ENCODE measurements around the gene NOX3.
"Not testable (repeated sequence)": the region's sequence is repeated elsewhere in the genome, so short reads cannot be mapped to it uniquely, and the experiment has no call there.

The NOX3 gene

GRCh38 chr6:155466539-155466938, 10.9 kb upstream of the NOX3 start:
- DNase-seq (ENCODE audit: low read depth): no peak

DNA sequence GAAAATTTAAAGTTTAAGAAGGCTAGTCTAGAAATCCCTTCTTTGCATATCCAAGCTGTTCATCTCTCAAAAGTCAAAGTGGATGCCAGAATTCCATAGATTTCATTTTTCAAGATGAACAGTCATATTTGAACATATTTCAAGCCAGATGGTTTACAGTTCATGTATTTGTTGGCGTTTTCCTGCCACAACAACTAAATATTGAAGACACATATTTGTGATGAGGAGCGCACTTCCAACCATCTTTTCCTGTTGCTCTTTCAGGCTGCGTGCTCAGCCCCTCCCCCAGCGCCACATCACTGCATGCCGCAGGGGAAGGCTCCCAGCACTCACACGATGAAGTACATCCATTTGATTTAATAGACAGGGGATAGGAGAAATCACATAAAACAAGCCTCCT, 5.9 kb upstream of the NOX3 start:
- no peak for DNase-seq (ENCODE audit: low read depth)

GRCh38 chr6:155454471-155454870, 1.2 kb downstream of the NOX3 start:
- no peak for DNase-seq (ENCODE audit: low read depth)

GRCh38 chr6:155454008-155454407, 1.6 kb downstream of the NOX3 start:
- DNase-seq (ENCODE audit: low read depth): no peak

- DNase-seq (ENCODE audit: low read depth): no peak
Observed at GRCh38 chr6:155452576-155452975, 3.1 kb downstream of the NOX3 start.

- not testable (repeated sequence) for DNase-seq (ENCODE audit: low read depth)
Observed at GRCh38 chr6:155451530-155451929, 4.1 kb downstream of the NOX3 start.

- DNase-seq (ENCODE audit: low read depth): no peak
Observed at GRCh38 chr6:155450240-155450581, 5.4 kb downstream of the NOX3 start.

DNA sequence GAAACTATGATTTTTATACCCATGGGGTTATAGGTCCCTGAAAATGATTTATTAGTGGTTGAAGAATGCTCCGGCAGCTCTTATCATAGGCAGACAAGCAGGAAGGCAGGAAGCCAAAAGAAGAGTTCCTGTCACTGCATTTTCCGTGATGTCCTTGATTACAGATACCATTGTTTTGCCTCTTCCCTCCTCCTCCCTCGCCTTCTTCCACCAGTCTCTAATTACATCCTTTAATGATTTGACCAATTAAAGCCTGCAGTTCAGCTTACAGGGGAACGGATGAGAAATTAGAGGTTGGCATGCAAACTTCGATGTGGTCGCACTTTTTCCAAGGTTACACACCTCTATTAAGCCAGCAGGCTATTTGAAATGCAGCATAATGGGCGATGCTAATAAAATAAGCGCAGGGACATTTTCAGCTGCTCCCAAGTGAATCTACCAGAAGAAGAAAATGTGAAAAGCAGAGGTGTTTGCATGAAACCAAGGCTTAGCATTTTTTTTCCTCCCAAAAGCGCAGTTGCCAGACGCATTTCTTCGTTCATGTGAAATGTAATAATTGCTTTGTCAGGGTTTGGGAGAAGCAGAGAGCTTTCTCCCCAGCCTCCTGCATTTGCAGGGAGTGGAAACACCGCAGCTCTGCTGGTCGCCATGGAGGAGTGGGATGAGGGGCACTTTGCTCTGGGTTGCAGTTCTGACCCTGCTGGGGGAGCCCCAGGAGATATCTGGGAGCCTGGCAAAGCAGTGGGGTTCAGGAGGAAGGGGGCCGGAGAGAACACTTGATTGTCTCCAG, 6.0 kb downstream of the NOX3 start:
- no peak for DNase-seq (ENCODE audit: low read depth)

- no peak for DNase-seq (ENCODE audit: low read depth)
Observed at GRCh38 chr6:155448668-155449449, 6.8 kb downstream of the NOX3 start.

DNA sequence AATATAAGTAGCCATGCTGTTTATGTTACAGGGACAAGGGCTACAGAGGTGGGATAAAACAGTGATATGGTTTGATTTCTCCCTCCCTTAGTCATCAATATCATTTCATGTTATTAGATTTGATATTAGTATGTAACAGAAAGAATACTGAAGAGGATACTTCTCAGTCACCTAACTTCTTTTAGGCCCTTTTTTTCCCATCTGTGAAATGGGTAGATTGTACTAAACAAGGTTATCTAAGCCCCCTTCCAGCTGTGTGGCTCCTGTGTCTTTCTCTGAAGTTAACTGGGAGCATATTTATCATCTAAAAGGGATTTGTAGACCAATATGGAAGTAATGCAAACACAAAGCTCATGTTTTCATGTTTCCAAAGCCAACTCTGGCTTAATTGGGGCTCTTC, 7.7 kb downstream of the NOX3 start:
- no peak for DNase-seq (ENCODE audit: low read depth)

DNA sequence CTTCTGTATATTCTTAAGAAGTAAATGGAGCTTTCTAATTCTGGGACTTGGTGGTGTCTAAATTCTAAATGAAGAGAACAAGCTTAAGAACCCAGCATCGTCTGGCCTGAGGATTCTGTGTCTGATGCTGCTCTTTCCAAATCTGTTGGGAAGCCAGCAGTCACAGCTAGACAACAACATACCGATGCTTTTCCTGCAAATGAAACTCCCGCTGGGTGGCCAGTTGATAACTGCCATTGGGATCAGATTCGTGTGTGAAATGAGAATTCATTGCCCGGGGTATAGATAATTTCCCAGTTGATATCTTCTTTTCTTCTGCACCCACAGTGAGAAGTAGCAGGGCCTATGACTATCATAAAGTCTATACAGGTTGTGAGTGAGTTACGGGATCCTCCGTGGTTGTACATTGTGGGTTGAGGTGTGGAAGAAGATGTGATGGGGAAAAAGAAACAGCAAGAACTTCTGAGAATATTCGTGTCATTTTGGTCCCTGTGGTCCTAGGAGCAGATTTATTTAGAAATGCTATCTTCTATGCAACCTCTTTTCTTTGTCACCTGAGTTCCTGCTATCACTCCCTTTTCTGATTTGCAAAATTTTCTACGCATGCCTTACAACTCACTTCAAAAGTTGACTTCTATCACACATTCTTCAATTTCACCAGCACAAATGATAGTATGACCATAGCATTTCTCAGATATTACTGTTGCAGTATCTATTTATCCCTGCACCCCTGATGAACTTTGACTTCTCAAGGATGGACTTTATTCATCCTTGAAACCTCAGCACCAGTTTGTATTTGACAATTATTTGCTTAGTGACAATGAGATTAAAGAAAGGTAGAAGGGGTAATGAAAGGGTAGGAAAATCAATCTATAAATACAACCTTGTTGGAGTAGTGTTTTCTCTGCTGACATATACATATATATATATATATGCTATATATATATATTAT, 10.4 kb downstream of the NOX3 start:
- no peak for DNase-seq (ENCODE audit: low read depth)

GRCh38 chr6:155444120-155444917, 11.3 kb downstream of the NOX3 start:
- no peak for DNase-seq (ENCODE audit: low read depth)

GRCh38 chr6:155443168-155443567, 12.5 kb downstream of the NOX3 start:
- DNase-seq (ENCODE audit: low read depth): no peak

DNA sequence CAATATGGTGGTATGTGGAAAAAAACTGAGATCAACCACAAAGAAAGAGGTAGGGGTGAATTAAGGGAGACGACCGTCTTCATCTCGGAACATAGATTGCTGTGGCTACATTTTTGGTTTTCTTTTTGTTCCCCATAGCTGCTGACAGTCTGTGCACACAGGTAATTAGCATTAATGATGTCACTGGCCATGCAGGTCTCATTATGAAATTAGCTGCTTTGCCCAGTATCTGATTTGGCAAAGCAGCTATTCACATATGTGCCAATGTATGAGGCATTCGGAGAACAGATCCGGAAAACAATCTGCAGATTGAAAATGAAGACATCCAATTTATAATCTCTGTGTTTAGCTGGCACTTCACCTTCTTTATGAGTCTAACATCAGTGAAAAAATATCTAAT, 13.1 kb downstream of the NOX3 start:
- DNase-seq (ENCODE audit: low read depth): no peak

- no peak for DNase-seq (ENCODE audit: low read depth)
Observed at GRCh38 chr6:155441112-155441465, 14.6 kb downstream of the NOX3 start.

- DNase-seq (ENCODE audit: low read depth): no peak
Observed at GRCh38 chr6:155440398-155441111, 15.1 kb downstream of the NOX3 start.

DNA sequence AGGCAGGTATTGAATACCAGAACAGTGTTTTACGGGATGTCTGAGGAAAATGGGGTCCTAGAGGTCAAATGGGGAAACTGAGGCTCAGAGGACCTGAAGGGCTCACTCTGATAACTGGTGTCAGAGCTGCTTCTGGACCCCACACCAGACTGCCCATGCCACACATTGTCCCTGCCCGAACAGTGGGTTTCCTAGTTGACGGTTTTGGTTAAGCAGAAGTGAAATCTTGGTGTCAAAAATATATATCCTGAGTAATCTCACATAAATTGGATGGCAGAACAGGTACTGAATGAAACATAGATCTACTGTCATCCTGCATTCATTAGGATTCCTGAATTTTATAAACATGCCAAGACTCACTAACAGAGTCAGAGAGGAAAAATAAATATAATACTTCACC, 16.3 kb downstream of the NOX3 start:
- no peak for DNase-seq (ENCODE audit: low read depth)

DNA sequence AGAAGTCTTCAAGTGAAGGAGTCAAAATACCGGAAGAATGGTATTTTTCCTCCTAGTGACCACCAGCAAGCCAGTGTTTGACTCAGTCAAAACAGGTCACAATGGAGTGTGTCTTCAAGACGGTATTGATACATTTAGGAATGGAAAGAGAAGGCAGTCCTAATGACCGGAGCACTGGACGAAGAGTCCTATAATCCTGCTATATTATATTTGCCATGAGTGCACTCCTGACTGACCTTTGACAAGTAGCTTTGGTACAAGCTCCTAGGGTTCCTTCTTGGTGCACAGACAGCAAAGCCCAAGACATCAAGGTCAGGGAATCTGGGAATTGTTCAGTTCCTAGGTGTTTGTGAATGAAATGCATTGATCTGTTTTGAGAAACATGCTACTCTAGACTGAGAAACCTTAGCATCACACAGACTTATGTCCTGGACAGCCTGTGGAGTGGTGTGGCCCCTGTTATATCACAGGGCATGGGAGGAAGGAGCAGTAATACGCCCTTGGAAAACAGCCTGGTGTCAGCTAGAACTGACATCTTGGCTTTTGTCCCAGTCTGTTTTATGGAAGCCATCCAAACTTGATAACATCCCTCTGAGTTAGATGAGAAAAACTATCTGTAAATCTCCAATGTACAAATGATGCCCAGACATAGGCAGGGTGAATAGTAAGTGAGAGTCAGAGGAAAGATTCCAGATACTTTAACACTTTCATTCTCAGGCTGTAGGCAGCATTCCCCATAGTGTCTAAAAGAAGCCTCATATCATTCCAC, 18.5 kb downstream of the NOX3 start:
- DNase-seq (ENCODE audit: low read depth): no peak

DNA sequence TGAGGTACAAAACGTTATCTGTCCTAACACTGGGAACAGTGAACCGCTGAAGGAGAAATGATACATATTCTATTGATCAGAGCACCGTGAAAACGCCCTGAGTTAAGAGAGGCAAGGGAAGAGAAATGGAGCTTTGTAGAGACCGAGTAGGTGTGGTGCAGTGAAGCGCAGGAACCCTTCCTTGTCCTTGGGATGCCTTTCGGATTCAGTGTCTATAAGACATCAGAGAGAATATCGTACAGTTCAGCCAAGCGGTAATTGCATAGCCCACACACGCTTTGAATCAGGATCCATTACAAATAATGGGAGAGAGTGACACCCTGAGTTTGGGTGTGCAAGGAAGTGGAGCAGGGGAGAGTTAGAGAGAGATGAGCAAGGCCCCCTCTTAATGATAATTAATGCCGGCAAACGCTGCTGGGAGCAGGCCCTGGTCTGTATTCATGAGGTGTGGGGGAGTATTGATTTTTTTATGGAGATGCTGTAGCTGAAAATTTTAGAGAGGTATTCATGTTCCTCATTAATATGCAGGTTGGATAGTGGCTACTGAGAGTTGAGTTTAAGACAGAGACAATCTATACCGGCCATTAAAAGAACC, 20.7 kb downstream of the NOX3 start:
- DNase-seq (ENCODE audit: low read depth): no peak

DNA sequence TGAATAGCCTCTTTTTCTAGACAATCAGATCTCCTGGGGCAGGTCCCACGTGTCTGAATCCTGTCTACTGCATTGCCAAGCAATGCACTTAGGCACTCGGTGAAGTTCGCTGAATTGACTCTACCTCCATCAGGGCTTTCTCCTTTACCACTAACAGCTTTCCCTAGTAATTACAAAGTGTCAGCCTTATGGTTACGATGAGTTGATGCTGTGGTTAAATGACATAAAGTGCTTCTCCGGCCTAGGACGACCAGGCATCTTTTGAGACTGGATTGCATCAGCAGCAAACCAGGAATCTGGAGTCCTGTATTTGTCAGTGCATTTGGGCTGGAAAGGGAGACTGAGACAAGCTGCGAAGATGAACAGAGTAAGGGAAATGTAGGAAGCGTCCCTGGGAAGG, 21.5 kb downstream of the NOX3 start:
- DNase-seq (ENCODE audit: low read depth): no peak
